HepG2 (cell line): ENCODE measurements around the gene FAM161A. TPM values are rescaled to one million over a fixed set of nuclear protein-coding genes. Genes with fewer than 3 reads are reported as not detected.

Experiments used
- AHDC1 ChIP-seq: sonication (generic); formaldehyde crosslinking; IDR thresholded peaks from 2 replicates; pipeline ENCODE4 v1.5.1; 2020; ENCODE audit warnings: mild to moderate bottlenecking, missing genetic modification reagents, borderline replicate concordance
- ATF5 ChIP-seq: sonication (generic); formaldehyde crosslinking; IDR thresholded peaks from 2 replicates; pipeline ENCODE4 v1.4.0; 2020; ENCODE audit warnings: mild to moderate bottlenecking, low read depth, missing genetic modification reagents
- ATM ChIP-seq: fragments of 450-650 bp; IDR thresholded peaks from 2 replicates; pipeline ENCODE4 v1.7.1; 2017; ENCODE audit warnings: mild to moderate bottlenecking, borderline replicate concordance
- CEBPG ChIP-seq: IDR thresholded peaks from 2 replicates; pipeline ENCODE4 v1.6.1; 2016
- CENPX ChIP-seq: sonication (generic); formaldehyde crosslinking; IDR thresholded peaks from 2 replicates; pipeline ENCODE4 v1.9.0; 2021; ENCODE audit warnings: mild to moderate bottlenecking, missing genetic modification reagents, moderate library complexity
- ETV5 ChIP-seq: IDR thresholded peaks from 2 replicates; pipeline ENCODE4 v1.6.1; 2018; ENCODE audit warnings: missing biosample characterization, missing genetic modification reagents, inconsistent platforms, borderline replicate concordance
- FOXP1 ChIP-seq, 2 experiments: fragments of 450-650 bp in 1 of 2; IDR thresholded peaks; 2 replicates each; pipeline ENCODE4 v1.6.1; 2017 to 2018; ENCODE audit warnings: antibody characterized with exemption in 1 of 2
- HHEX ChIP-seq: IDR thresholded peaks from 2 replicates; pipeline ENCODE4 v1.6.1; 2016; ENCODE audit warnings: control low read depth
- MEIS1 ChIP-seq: sonication (generic); formaldehyde crosslinking; IDR thresholded peaks from 2 replicates; pipeline ENCODE4 v1.9.0; 2021; ENCODE audit warnings: mild to moderate bottlenecking, missing genetic modification reagents, moderate library complexity, borderline replicate concordance
- MLXIP ChIP-seq: sonication (generic); formaldehyde crosslinking; IDR thresholded peaks from 2 replicates; pipeline ENCODE4 v1.9.0; 2021; ENCODE audit warnings: missing genetic modification reagents, borderline replicate concordance
- MTF2 ChIP-seq: sonication (generic); formaldehyde crosslinking; IDR thresholded peaks from 2 replicates; pipeline ENCODE4 v1.5.0; 2020; ENCODE audit warnings: missing genetic modification reagents, borderline replicate concordance
- NCOR1 ChIP-seq: fragments of 200-600 bp; sonication (generic); IDR thresholded peaks from 2 replicates; pipeline ENCODE4 v1.7.0; 2017; ENCODE audit warnings: antibody characterized with exemption, low read length, borderline replicate concordance
- PCBP1 ChIP-seq: fragments of 200-400 bp; formaldehyde crosslinking; IDR thresholded peaks from 2 replicates; pipeline ENCODE4 v1.6.1; 2017; ENCODE audit warnings: mild to moderate bottlenecking, low read depth, low read length, borderline replicate concordance
- TRIM24 ChIP-seq: sonication (generic); formaldehyde crosslinking; IDR thresholded peaks from 2 replicates; pipeline ENCODE4 v1.8.0; 2022; ENCODE audit warnings: mild to moderate bottlenecking, missing genetic modification reagents
- ZBTB49 ChIP-seq: sonication (generic); formaldehyde crosslinking; IDR thresholded peaks from 2 replicates; pipeline ENCODE4 v1.4.0; 2020; ENCODE audit warnings: missing genetic modification reagents, borderline replicate concordance
- ZMYM2 ChIP-seq: sonication (generic); formaldehyde crosslinking; IDR thresholded peaks from 2 replicates; pipeline ENCODE4 v1.8.0; 2022; ENCODE audit warnings: mild to moderate bottlenecking, missing genetic modification reagents
- ZNF333 ChIP-seq: sonication (generic); formaldehyde crosslinking; IDR thresholded peaks from 2 replicates; pipeline ENCODE4 v1.4.0; 2020; ENCODE audit warnings: mild to moderate bottlenecking, missing genetic modification reagents, borderline replicate concordance
- ZNF7 ChIP-seq: IDR thresholded peaks from 2 replicates; pipeline ENCODE4 v1.6.1; 2016; ENCODE audit warnings: missing biosample characterization, missing genetic modification reagents
- polyA plus RNA-seq, 8 experiments: library from polyadenylated mRNA; depleted of rRNA in 3 of 8; stranded (reverse) in 7 of 8; unstranded in 1 of 8; fragments of >200 nt; fragmentation: Illumina TruSeq in 4 of 8; extraction: Trizol in 4 of 8; gene quantifications; 2 replicates each; pipeline versions ENCODE4 v1.2.1 to v1.2.3, GENCODE V29; 2011 to 2016; ENCODE audit warnings: low read depth in 4 of 8, missing spikeins in 1 of 8, mixed read lengths in 1 of 8; ENCODE audit not compliant: insufficient read depth in 1 of 8
- total RNA-seq, 5 experiments: library from RNA; depleted of rRNA; stranded (reverse); fragments of >200 nt; fragmentation: Illumina TruSeq; extraction: Trizol; gene quantifications; 2 replicates each; pipeline ENCODE4 v1.2.3, GENCODE V29; 2016; ENCODE audit warnings: low read depth in 1 of 5

FAM161A gene
- total and polyA plus RNA-seq, 2 of the 13 experiments (the other 11 are each of a cell fraction or from before 2014, with no cell fraction given), result 2.7 to 3.4 TPM

- no peak for TF ChIP-seq ZBTB49 (CRISPR knock-in tag)
- no peak; the same call in 1 of the 2 replicates for TF ChIP-seq ZNF7 (CRISPR knock-in tag)
- TF ChIP-seq CENPX, result no peak
- TF ChIP-seq HHEX, result no peak
- TF ChIP-seq ATM, result no peak
- TF ChIP-seq ZNF333, result no peak
- no peak for TF ChIP-seq AHDC1 (CRISPR knock-in tag)
- no peak for TF ChIP-seq ATF5
- TF ChIP-seq MEIS1, result no peak
- TF ChIP-seq MTF2 (CRISPR knock-in tag), result no peak
- no peak for TF ChIP-seq NCOR1
- no peak for TF ChIP-seq CEBPG (CRISPR knock-in tag)
- TF ChIP-seq FOXP1 (IDR thresholded peaks at IDR 0.05), result no peak
- TF ChIP-seq FOXP1 (CRISPR knock-in tag; IDR thresholded peaks at IDR 0.05), result 0 out of 2 replicates have a peak, but pooled peaks have one; percentile 9
- TF ChIP-seq PCBP1, result no peak
- no peak for TF ChIP-seq ZMYM2 (CRISPR knock-in tag)
- TF ChIP-seq TRIM24 (CRISPR knock-in tag), result no peak
- TF ChIP-seq MLXIP, result no peak
- no peak for TF ChIP-seq ETV5 (CRISPR knock-in tag)
Observed at GRCh38 chr2:61854564-61855317, 881 bp upstream of the FAM161A start (continued).
